ENCODE results near the gene SLC7A1.

SLC7A1 gene

GRCh38 chr13:29573190-29573589 is 22.3 kb downstream of the SLC7A1 start:
- no peak for DNase-seq
- H3K27ac ChIP-seq (ENCODE audit: insufficient read depth, low read length, poor library complexity, severe bottlenecking): no peak overlapping the region
- H3K36me3 ChIP-seq (ENCODE audit: control insufficient read depth, insufficient read depth, low read length): no peaks in the 10 kb centered on the region
- H3K4me3 ChIP-seq (ENCODE audit: insufficient read depth, low read depth, low read length, poor library complexity, severe bottlenecking): no peak overlapping the region
- H3K27me3 ChIP-seq (replicated peaks; ENCODE audit: control insufficient read depth, insufficient read depth, low read length, poor library complexity, severe bottlenecking): no peaks in the 10 kb centered on the region
- H3K9me3 ChIP-seq (ENCODE audit: control insufficient read depth, low read length): no peaks in the 10 kb centered on the region
- no peaks in the 10 kb centered on the region for H3K4me1 ChIP-seq (ENCODE audit: control insufficient read depth, insufficient read depth, low read length, poor library complexity, severe bottlenecking)

GRCh38 chr13:29572575-29572974 is 22.9 kb downstream of the SLC7A1 start:
- DNase-seq: no peak
- no peak overlapping the region for H3K4me3 ChIP-seq (ENCODE audit: insufficient read depth, low read depth, low read length, poor library complexity, severe bottlenecking)
- no peaks in the 10 kb centered on the region for H3K36me3 ChIP-seq (ENCODE audit: control insufficient read depth, insufficient read depth, low read length)
- H3K4me1 ChIP-seq (ENCODE audit: control insufficient read depth, insufficient read depth, low read length, poor library complexity, severe bottlenecking): no peaks in the 10 kb centered on the region
- no peaks in the 10 kb centered on the region for H3K9me3 ChIP-seq (ENCODE audit: control insufficient read depth, low read length)
- no peaks in the 10 kb centered on the region for H3K27me3 ChIP-seq (replicated peaks; ENCODE audit: control insufficient read depth, insufficient read depth, low read length, poor library complexity, severe bottlenecking)
- no peak overlapping the region for H3K27ac ChIP-seq (ENCODE audit: insufficient read depth, low read length, poor library complexity, severe bottlenecking)

GRCh38 chr13:29571876-29572570 is 23.5 kb downstream of the SLC7A1 start:
- H3K27me3 ChIP-seq (replicated peaks; ENCODE audit: control insufficient read depth, insufficient read depth, low read length, poor library complexity, severe bottlenecking): no peaks in the 10 kb centered on the region
- no peaks in the 10 kb centered on the region for H3K36me3 ChIP-seq (ENCODE audit: control insufficient read depth, insufficient read depth, low read length)
- no peak overlapping the region for H3K4me3 ChIP-seq (ENCODE audit: insufficient read depth, low read depth, low read length, poor library complexity, severe bottlenecking)
- no peaks in the 10 kb centered on the region for H3K4me1 ChIP-seq (ENCODE audit: control insufficient read depth, insufficient read depth, low read length, poor library complexity, severe bottlenecking)
- H3K9me3 ChIP-seq (ENCODE audit: control insufficient read depth, low read length): no peaks in the 10 kb centered on the region
- DNase-seq: no peak
- H3K27ac ChIP-seq (ENCODE audit: insufficient read depth, low read length, poor library complexity, severe bottlenecking): no peak overlapping the region

GRCh38 chr13:29570051-29570654 is 25.3 kb downstream of the SLC7A1 start:
- Histone ChIP-seq H3K27me3 (replicated peaks; ENCODE audit: control insufficient read depth, insufficient read depth, low read length, poor library complexity, severe bottlenecking) (no peaks in the 10 kb centered on the region), H3K9me3 (ENCODE audit: control insufficient read depth, low read length) (no peaks in the 10 kb centered on the region), H3K36me3 (ENCODE audit: control insufficient read depth, insufficient read depth, low read length) (no peaks in the 10 kb centered on the region), H3K4me3 (ENCODE audit: insufficient read depth, low read depth, low read length, poor library complexity, severe bottlenecking) (no peak overlapping the region), H3K4me1 (ENCODE audit: control insufficient read depth, insufficient read depth, low read length, poor library complexity, severe bottlenecking) (no peaks in the 10 kb centered on the region), H3K27ac (ENCODE audit: insufficient read depth, low read length, poor library complexity, severe bottlenecking) (no peak overlapping the region)
- no peak for DNase-seq

- Histone ChIP-seq H3K27me3 (replicated peaks; ENCODE audit: control insufficient read depth, insufficient read depth, low read length, poor library complexity, severe bottlenecking) (no peaks in the 10 kb centered on the region), H3K9me3 (ENCODE audit: control insufficient read depth, low read length) (no peaks in the 10 kb centered on the region), H3K27ac (ENCODE audit: insufficient read depth, low read length, poor library complexity, severe bottlenecking) (no peak overlapping the region), H3K36me3 (ENCODE audit: control insufficient read depth, insufficient read depth, low read length) (no peaks in the 10 kb centered on the region), H3K4me3 (ENCODE audit: insufficient read depth, low read depth, low read length, poor library complexity, severe bottlenecking) (no peak overlapping the region), H3K4me1 (ENCODE audit: control insufficient read depth, insufficient read depth, low read length, poor library complexity, severe bottlenecking) (no peaks in the 10 kb centered on the region)
- no peak for DNase-seq
Measured at GRCh38 chr13:29569253-29570050, 26.0 kb downstream of the SLC7A1 start.

- no peak overlapping the region for H3K4me3 ChIP-seq (ENCODE audit: insufficient read depth, low read depth, low read length, poor library complexity, severe bottlenecking)
- no peak for DNase-seq
- H3K36me3 ChIP-seq (ENCODE audit: control insufficient read depth, insufficient read depth, low read length): no peaks in the 10 kb centered on the region
- H3K4me1 ChIP-seq (ENCODE audit: control insufficient read depth, insufficient read depth, low read length, poor library complexity, severe bottlenecking): no peaks in the 10 kb centered on the region
- H3K27ac ChIP-seq (ENCODE audit: insufficient read depth, low read length, poor library complexity, severe bottlenecking): no peak overlapping the region
- no peaks in the 10 kb centered on the region for H3K27me3 ChIP-seq (replicated peaks; ENCODE audit: control insufficient read depth, insufficient read depth, low read length, poor library complexity, severe bottlenecking)
- no peaks in the 10 kb centered on the region for H3K9me3 ChIP-seq (ENCODE audit: control insufficient read depth, low read length)
Measured at GRCh38 chr13:29568731-29569130, 26.8 kb downstream of the SLC7A1 start.

- Histone ChIP-seq H3K9me3 (ENCODE audit: control insufficient read depth, low read length) (no peaks in the 10 kb centered on the region), H3K4me3 (ENCODE audit: insufficient read depth, low read depth, low read length, poor library complexity, severe bottlenecking) (no peak overlapping the region)
Measured at GRCh38 chr13:29567411-29567810, 28.1 kb downstream of the SLC7A1 start.

GRCh38 chr13:29566206-29566605 is 29.3 kb downstream of the SLC7A1 start:
- no peaks in the 10 kb centered on the region for H3K9me3 ChIP-seq (ENCODE audit: control insufficient read depth, low read length)

More at GRCh38 chr13:29567411-29567810, 28.1 kb downstream of the SLC7A1 start:
- DNase-seq: no peak
- Histone ChIP-seq H3K27me3 (replicated peaks; ENCODE audit: control insufficient read depth, insufficient read depth, low read length, poor library complexity, severe bottlenecking) (no peaks in the 10 kb centered on the region), H3K4me1 (ENCODE audit: control insufficient read depth, insufficient read depth, low read length, poor library complexity, severe bottlenecking) (no peaks in the 10 kb centered on the region), H3K36me3 (ENCODE audit: control insufficient read depth, insufficient read depth, low read length) (no peaks in the 10 kb centered on the region), H3K27ac (ENCODE audit: insufficient read depth, low read length, poor library complexity, severe bottlenecking) (no peak overlapping the region)

GRCh38 chr13:29564818-29565217 is 30.7 kb downstream of the SLC7A1 start:
- Histone ChIP-seq H3K36me3 (ENCODE audit: control insufficient read depth, insufficient read depth, low read length) (no peaks in the 10 kb centered on the region), H3K27ac (ENCODE audit: insufficient read depth, low read length, poor library complexity, severe bottlenecking) (no peak overlapping the region), H3K9me3 (ENCODE audit: control insufficient read depth, low read length) (no peaks in the 10 kb centered on the region), H3K4me3 (ENCODE audit: insufficient read depth, low read depth, low read length, poor library complexity, severe bottlenecking) (no peak overlapping the region), H3K27me3 (replicated peaks; ENCODE audit: control insufficient read depth, insufficient read depth, low read length, poor library complexity, severe bottlenecking) (no peaks in the 10 kb centered on the region), H3K4me1 (ENCODE audit: control insufficient read depth, insufficient read depth, low read length, poor library complexity, severe bottlenecking) (no peaks in the 10 kb centered on the region)
- no peak for DNase-seq

More at GRCh38 chr13:29566206-29566605, 29.3 kb downstream of the SLC7A1 start:
- H3K4me3 ChIP-seq (ENCODE audit: insufficient read depth, low read depth, low read length, poor library complexity, severe bottlenecking): no peak overlapping the region
- H3K36me3 ChIP-seq (ENCODE audit: control insufficient read depth, insufficient read depth, low read length): no peaks in the 10 kb centered on the region
- H3K4me1 ChIP-seq (ENCODE audit: control insufficient read depth, insufficient read depth, low read length, poor library complexity, severe bottlenecking): no peaks in the 10 kb centered on the region
- no peak overlapping the region for H3K27ac ChIP-seq (ENCODE audit: insufficient read depth, low read length, poor library complexity, severe bottlenecking)
- DNase-seq: no peak
- H3K27me3 ChIP-seq (replicated peaks; ENCODE audit: control insufficient read depth, insufficient read depth, low read length, poor library complexity, severe bottlenecking): no peaks in the 10 kb centered on the region

GRCh38 chr13:29564373-29564772 is 31.1 kb downstream of the SLC7A1 start:
- Histone ChIP-seq H3K9me3 (ENCODE audit: control insufficient read depth, low read length) (no peaks in the 10 kb centered on the region), H3K36me3 (ENCODE audit: control insufficient read depth, insufficient read depth, low read length) (no peaks in the 10 kb centered on the region), H3K4me3 (ENCODE audit: insufficient read depth, low read depth, low read length, poor library complexity, severe bottlenecking) (no peak overlapping the region), H3K4me1 (ENCODE audit: control insufficient read depth, insufficient read depth, low read length, poor library complexity, severe bottlenecking) (no peaks in the 10 kb centered on the region), H3K27me3 (replicated peaks; ENCODE audit: control insufficient read depth, insufficient read depth, low read length, poor library complexity, severe bottlenecking) (no peaks in the 10 kb centered on the region), H3K27ac (ENCODE audit: insufficient read depth, low read length, poor library complexity, severe bottlenecking) (no peak overlapping the region)
- no peak for DNase-seq

Measured in effector memory CD4-positive, alpha-beta T cell (primary cell).